Loucy (cell line): ENCODE results near the gene OR2V1.

Experiments
- EZH2phosphoT487 ChIP-seq: fragments of 200-600 bp; IDR thresholded peaks from 2 replicates; pipeline ENCODE4 v1.6.1; 2018; ENCODE audit warnings: antibody characterized with exemption, mild to moderate bottlenecking, moderate library complexity, borderline replicate concordance
- TF ChIP-seq, protein P1 (sequence below): fragments of 200-600 bp; sonication (generic); conservative IDR thresholded peaks from 2 replicates; pipeline ENCODE4 v1.5.1; 2014; ENCODE audit warnings: mild to moderate bottlenecking, antibody characterized with exemption, low read length

DNA sequence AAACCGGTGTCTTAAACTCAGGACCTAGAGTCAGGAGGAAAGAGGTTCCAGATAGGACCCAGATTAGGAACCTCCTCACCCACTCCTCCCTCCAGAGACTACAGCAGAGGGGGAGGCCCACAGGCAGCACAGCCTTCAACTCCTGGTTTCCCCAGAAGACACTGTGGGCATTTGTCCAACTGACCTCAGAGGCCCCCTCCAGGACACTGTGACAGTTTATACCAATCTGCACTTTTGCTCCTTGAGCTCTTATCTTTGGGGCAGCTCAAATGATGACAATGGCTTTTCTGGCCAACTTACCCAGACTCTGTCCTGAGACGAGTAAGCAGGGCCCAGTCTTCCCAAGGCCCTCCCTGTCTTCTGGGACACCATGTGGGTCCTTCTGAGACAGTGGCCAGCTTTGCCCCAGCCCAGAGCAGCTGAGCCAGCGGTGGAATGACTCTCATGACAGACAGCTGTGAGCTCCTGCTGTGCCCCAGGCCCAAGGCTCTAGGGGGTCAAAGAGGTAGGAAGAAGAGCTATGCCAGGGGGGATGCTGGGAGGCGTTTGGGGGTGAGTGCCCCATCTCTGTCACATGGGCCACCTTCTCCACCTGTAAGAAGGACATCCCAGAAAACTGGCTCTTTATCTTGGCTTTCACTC, 30.7 kb upstream of the OR2V1 start:
- TF ChIP-seq, protein P1, sequence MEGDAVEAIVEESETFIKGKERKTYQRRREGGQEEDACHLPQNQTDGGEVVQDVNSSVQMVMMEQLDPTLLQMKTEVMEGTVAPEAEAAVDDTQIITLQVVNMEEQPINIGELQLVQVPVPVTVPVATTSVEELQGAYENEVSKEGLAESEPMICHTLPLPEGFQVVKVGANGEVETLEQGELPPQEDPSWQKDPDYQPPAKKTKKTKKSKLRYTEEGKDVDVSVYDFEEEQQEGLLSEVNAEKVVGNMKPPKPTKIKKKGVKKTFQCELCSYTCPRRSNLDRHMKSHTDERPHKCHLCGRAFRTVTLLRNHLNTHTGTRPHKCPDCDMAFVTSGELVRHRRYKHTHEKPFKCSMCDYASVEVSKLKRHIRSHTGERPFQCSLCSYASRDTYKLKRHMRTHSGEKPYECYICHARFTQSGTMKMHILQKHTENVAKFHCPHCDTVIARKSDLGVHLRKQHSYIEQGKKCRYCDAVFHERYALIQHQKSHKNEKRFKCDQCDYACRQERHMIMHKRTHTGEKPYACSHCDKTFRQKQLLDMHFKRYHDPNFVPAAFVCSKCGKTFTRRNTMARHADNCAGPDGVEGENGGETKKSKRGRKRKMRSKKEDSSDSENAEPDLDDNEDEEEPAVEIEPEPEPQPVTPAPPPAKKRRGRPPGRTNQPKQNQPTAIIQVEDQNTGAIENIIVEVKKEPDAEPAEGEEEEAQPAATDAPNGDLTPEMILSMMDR, result no peak
- TF ChIP-seq EZH2phosphoT487, result no peak
